Astrocyte of the cerebellum (primary cell): Measurements from ENCODE around the gene ANP32A.

ENCODE experiments used
- DNase-seq: peaks from one replicate; pipeline ENCODE4 v3.0.0-alpha.2; 2011; ENCODE audit warnings: low read depth
- H3K4me3 ChIP-seq: 2 replicates; pipeline ENCODE4 v1.5.1; 2011; ENCODE audit warnings: mild to moderate bottlenecking, low read depth, low read length, moderate library complexity
- CTCF ChIP-seq: IDR thresholded peaks from 2 replicates; pipeline ENCODE4 v1.5.1; 2012; ENCODE audit warnings: low read length, low read depth, moderate library complexity, mild to moderate bottlenecking; ENCODE audit errors: missing control alignments
- in situ Hi-C: cut with HindIII; loops from 2 replicates; pipeline ENCODE4 v1.10.0; 2017; ENCODE audit warnings: low sequenced_read_pairs

ANP32A gene

GRCh38 chr15:68849497-68849896 lies 28.8 kb upstream of the ANP32A start:
- no peak for DNase-seq
- no peak for TF ChIP-seq CTCF
- no peak overlapping the region for H3K4me3 ChIP-seq
- in situ Hi-C loops: no loop called here

- no peak overlapping the region for H3K4me3 ChIP-seq
- no peak for TF ChIP-seq CTCF
- in situ Hi-C loops: no loop called here
- DNase-seq: no peak
Observed at GRCh38 chr15:68846851-68847439, 26.2 kb upstream of the ANP32A start.

GRCh38 chr15:68844856-68845550 lies 24.3 kb upstream of the ANP32A start:
- TF ChIP-seq CTCF: no peak
- DNase-seq: no peak
- in situ Hi-C loops: no loop called here
- no peak overlapping the region for H3K4me3 ChIP-seq

DNA sequence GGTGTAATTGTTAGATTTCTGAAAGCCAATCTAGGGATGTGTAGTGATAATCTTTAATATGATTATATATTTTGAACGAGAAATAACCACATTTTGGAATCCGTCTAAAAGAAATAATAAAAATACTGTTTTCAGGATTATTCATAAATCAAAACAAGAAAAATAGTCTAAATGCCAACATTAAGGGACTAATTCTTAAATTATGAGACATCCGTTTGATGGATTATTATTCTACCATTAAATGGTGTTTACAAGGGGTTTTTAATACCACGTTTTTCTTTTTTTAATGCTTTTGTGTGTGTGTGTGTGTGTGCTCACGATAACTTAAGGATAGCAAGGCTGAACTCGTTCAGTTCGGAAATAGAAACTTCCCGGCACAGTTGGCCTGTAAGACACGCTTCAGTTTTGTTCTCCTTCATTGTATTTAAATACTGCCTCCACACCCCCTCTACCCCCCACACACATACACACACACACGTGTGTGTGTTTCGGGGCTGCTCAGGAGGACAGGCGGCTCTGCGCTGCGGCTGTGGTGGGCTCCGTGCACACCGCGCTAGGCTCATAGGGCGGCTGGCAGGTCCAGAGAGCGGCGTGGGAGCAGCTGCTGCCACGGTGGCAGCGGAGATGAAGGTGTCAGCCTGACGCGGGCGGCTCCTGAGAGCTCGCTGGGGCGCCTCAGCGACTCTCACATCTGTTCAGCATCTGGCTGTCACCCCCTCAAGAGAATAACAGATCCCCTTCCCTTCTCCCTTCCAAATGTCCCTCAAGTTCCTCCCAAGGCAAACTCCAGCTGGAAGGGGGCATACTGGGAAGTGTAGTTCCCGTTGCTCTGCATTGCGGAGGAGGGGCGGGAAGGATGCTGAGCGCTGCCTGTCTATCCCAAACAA lies 23.0 kb upstream of the ANP32A start:
- no peak for DNase-seq
- no peak for TF ChIP-seq CTCF
- in situ Hi-C loops: no loop called here
- H3K4me3 ChIP-seq: peak overlapping the region; percentile 41

DNA sequence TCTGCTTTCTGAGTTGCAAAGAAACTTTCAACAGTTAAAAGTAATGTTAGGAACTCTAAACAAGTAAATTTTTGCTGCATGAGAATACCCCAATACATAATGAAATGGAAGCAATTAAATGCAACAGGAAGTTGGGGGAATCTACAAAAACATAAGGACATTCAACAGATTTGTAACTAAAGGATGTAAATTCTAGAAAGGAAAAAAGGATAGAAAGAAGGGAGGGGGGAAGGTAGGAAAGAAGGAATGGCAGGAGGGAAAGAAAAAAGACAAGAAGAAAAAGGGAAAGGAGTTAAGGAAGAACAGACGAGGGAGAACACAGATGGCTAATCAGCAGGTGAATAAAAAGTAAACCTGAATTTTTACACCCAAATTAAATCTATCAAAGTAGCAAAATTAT lies 22.3 kb upstream of the ANP32A start:
- in situ Hi-C loops: no loop called here
- TF ChIP-seq CTCF: no peak
- H3K4me3 ChIP-seq: no peak overlapping the region
- DNase-seq: no peak

DNA sequence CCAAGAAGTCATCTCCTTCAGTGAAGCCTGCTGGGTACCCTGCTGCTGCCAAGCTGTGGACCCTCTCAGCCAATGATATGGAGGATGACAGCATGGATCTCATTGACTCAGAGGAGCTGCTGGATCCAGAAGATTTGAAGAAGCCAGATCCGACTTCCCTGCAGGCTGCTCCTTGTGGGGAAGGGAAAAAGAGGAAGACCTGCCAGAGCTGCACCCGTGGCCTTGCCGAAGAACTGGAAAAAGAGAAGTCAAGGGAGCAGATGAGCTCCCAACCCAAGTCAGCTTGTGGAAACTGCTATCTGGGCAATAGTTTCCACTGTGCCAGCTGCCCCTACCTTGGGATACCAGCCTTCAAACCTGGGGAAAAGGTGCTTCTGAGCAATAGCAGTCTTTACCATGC lies 13.7 kb upstream of the ANP32A start:
- no peak for DNase-seq
- in situ Hi-C loops: no loop called here
- no peak overlapping the region for H3K4me3 ChIP-seq
- no peak for TF ChIP-seq CTCF
